HEK293T (cell line): ENCODE measurements around the gene SMC5.
"Not testable (repeated sequence)": the region's sequence is repeated elsewhere in the genome, so short reads cannot be mapped to it uniquely, and the experiment has no call there.

Source experiments
- CTCF ChIA-PET: fragments of 350-600 bp; formaldehyde crosslinking; extraction: SDS; loops from one replicate; lab custom pipeline; 2021; ENCODE audit warnings: antibody characterized with exemption, inconsistent platforms; lab: Yijun Ruan, JAX
- POLR2A ChIA-PET: fragments of 350-600 bp; formaldehyde crosslinking; extraction: SDS; loops from one replicate; lab custom pipeline; 2020; ENCODE audit warnings: antibody characterized with exemption, inconsistent platforms; lab: Yijun Ruan, JAX
- DNase-seq: peaks from one replicate; pipeline ENCODE4 v3.0.0; 2012; ENCODE audit warnings: mixed read lengths; ENCODE audit errors: extremely low spot score
- ARNT ChIP-seq: fragments of 450-650 bp; IDR thresholded peaks from 2 replicates; pipeline ENCODE4 v1.6.1; 2017; ENCODE audit warnings: mild to moderate bottlenecking
- BHLHE40 ChIP-seq: fragments of 450-650 bp; IDR thresholded peaks from 2 replicates; pipeline ENCODE4 v1.6.1; 2016; ENCODE audit warnings: mild to moderate bottlenecking, moderate library complexity, borderline replicate concordance
- CTBP1 ChIP-seq: fragments of 450-650 bp; IDR thresholded peaks from 2 replicates; pipeline ENCODE4 v1.6.1; 2016; ENCODE audit warnings: borderline replicate concordance
- ELF4 ChIP-seq: fragments of 450-650 bp; IDR thresholded peaks from 2 replicates; pipeline ENCODE4 v1.6.1; 2017; ENCODE audit warnings: antibody characterized with exemption
- FOXA1 ChIP-seq: fragments of 450-650 bp; IDR thresholded peaks from 2 replicates; pipeline ENCODE4 v1.6.1; 2016; ENCODE audit warnings: mild to moderate bottlenecking
- FOXK2 ChIP-seq: fragments of 450-650 bp; IDR thresholded peaks from 2 replicates; pipeline ENCODE4 v1.6.1; 2016; ENCODE audit warnings: mild to moderate bottlenecking
- FOXM1 ChIP-seq: fragments of 450-650 bp; IDR thresholded peaks from 2 replicates; pipeline ENCODE4 v1.6.1; 2017; ENCODE audit warnings: mild to moderate bottlenecking, borderline replicate concordance
- HDGF ChIP-seq: fragments of 450-650 bp; IDR thresholded peaks from 2 replicates; pipeline ENCODE4 v1.6.1; 2017; ENCODE audit warnings: antibody characterized with exemption, borderline replicate concordance
- L3MBTL2 ChIP-seq: fragments of 450-650 bp; conservative IDR thresholded peaks from 2 replicates; pipeline ENCODE4 v1.6.1; 2016; ENCODE audit warnings: mild to moderate bottlenecking
- LEF1 ChIP-seq: fragments of 450-650 bp; IDR thresholded peaks from 2 replicates; pipeline ENCODE4 v1.6.1; 2017; ENCODE audit warnings: mild to moderate bottlenecking, borderline replicate concordance
- NFRKB ChIP-seq: fragments of 450-650 bp; IDR thresholded peaks from 2 replicates; pipeline ENCODE4 v1.6.1; 2016; ENCODE audit warnings: mild to moderate bottlenecking, moderate library complexity
- SP1 ChIP-seq: fragments of 450-650 bp; IDR thresholded peaks from 2 replicates; pipeline ENCODE4 v1.6.1; 2017
- SUZ12 ChIP-seq: fragments of 450-650 bp; IDR thresholded peaks from 2 replicates; pipeline ENCODE4 v1.6.1; 2016; ENCODE audit warnings: mild to moderate bottlenecking
- TARDBP ChIP-seq: fragments of 450-650 bp; IDR thresholded peaks from 2 replicates; pipeline ENCODE4 v1.6.1; 2016
- ZNF384 ChIP-seq: fragments of 450-650 bp; IDR thresholded peaks from 2 replicates; pipeline ENCODE4 v1.6.1; 2016
- TF ChIP-seq, protein P1 (sequence below): fragments of 450-650 bp; IDR thresholded peaks from 2 replicates; pipeline ENCODE4 v1.6.1; 2016

Gene SMC5

DNA sequence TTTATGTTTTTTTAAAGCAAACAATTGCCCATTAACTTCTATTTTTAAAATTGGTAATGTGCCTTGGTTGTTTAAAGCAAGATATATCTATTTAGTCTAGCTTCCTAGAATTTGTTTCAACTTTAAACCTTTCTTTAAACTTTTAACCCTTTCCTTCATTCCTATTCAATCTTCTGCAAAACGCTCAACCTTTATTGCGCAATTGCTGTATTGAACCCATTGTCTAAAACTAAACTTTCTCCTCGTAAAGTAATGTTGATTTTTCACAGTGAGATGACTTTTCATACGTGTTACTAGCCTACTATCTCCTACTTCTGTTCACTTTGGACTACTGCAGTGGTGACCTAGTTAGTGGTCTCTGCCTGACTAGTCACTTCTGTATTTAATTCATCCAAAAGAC is 63.3 kb downstream of the SMC5 start:
- ChIA-PET POLR2A (no interaction called here), CTCF (no interaction called here)
- TF ChIP-seq TARDBP (no peak), ARNT (no peak), BHLHE40 (no peak), SUZ12 (no peak), LEF1 (no peak), L3MBTL2 (no peak), FOXM1 (no peak), FOXK2 (no peak), CTBP1 (no peak), HDGF (no peak), ZNF384 (no peak), NFRKB (no peak), SP1 (no peak), ELF4 (no peak), FOXA1 (no peak)
- TF ChIP-seq, protein P1, sequence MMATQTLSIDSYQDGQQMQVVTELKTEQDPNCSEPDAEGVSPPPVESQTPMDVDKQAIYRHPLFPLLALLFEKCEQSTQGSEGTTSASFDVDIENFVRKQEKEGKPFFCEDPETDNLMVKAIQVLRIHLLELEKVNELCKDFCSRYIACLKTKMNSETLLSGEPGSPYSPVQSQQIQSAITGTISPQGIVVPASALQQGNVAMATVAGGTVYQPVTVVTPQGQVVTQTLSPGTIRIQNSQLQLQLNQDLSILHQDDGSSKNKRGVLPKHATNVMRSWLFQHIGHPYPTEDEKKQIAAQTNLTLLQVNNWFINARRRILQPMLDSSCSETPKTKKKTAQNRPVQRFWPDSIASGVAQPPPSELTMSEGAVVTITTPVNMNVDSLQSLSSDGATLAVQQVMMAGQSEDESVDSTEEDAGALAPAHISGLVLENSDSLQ = no peak
- DNase-seq = no peak

DNA sequence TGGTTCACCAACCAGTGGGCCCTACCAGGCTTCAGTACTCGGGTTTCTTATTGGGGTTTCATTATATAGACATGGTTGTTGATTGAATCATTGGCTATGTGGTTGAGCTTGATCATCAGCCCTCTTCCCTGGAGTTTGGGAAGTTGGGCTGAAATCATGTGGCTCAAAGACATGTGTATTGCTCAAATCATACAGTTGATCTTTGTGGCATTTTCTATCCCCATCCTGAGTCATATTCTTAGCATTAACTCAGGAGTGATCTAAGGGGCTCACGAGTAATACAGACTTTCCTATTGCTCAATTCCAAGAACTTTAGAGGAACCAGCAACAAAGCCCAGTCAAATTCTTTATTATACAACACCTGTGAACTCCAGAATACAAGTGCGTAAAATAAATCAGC is 66.2 kb downstream of the SMC5 start:
- no peak for TF ChIP-seq HDGF
- TF ChIP-seq ARNT = no peak
- TF ChIP-seq ELF4 = no peak
- ChIA-PET POLR2A (no interaction called here), CTCF (no interaction called here)
- no peak for DNase-seq

DNA sequence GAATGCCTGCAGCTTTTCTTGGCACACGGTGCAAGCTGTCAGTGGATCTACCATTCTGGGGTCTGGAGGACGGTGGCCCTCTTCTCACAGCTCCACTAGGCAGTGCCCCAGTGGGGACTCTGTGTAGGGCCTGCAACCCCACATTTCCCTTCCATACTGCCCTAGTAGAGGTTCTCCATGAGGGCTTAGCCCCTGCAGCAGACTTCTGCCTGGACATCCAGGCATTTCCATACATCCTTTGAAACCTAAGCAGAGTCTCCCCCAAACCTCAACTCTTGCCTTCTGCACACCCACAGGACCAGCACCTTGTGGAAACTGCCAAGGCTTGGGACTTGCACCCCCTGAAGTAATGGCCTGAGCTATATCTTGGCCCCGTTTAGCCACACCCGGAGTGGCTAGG is 69.8 kb downstream of the SMC5 start:
- DNase-seq, CTCF ChIA-PET, POLR2A ChIA-PET: not testable (repeated sequence)

DNA sequence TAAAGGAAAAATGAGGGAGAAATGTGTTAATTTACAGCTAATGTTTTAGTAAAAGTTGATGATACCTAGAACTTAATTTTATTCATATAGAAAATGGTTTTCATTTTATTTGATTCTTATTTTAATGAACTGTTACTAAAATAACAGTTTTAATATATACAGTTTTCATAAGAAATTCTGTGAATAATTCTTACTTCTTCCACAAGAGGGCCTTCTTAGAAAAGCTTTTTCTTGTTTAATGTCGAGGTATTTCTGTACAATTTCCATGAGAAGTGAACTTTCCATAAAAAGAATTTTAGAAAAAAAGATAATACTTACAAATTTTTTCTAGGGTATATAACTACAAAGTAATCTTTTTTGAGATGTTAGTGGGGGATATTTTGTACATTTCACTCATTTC is 81.8 kb downstream of the SMC5 start:
- no peak for TF ChIP-seq FOXM1
- TF ChIP-seq ELF4 = no peak
- TF ChIP-seq ZNF384 = no peak
- TF ChIP-seq NFRKB = no peak
- TF ChIP-seq LEF1 = no peak
- TF ChIP-seq SP1 = no peak
- no peak for TF ChIP-seq TARDBP
- no peak for TF ChIP-seq SUZ12
- TF ChIP-seq, protein P1 = no peak
- TF ChIP-seq BHLHE40 = no peak
- TF ChIP-seq L3MBTL2 = no peak
- no peak for TF ChIP-seq ARNT
- TF ChIP-seq CTBP1 = no peak
- no peak for TF ChIP-seq HDGF
- no peak for TF ChIP-seq FOXA1
- no peak for TF ChIP-seq FOXK2
- POLR2A ChIA-PET = no interaction called here
- CTCF ChIA-PET = interaction anchor here (0.6 to 1.6 kb wide), 3 partner anchors 17 to 262 kb away, joined by 3 to 5 read pairs (median 3); no protein-coding TSS in a partner anchor
- no peak for DNase-seq

DNA sequence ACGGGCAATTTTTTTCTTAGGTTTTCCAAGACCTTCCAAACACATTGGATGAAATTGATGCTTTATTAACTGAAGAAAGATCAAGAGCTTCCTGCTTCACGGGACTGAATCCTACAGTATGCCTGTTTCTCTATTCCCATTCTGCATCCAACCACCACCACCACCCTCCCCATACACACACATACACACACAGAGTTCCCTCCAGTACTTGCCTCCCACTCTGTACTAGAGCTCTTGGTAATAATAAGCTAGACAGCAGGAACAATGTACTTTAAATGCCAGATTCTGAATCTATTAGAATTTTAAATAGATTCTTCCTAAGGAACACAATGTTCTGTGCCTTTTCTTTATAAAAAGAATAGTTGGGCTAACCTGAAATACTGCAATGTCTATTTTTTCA is 88.3 kb downstream of the SMC5 start:
- CTCF ChIA-PET = no interaction called here
- DNase-seq = no peak
- POLR2A ChIA-PET = no interaction called here
- TF ChIP-seq NFRKB (no peak), ARNT (no peak), CTBP1 (no peak), ZNF384 (no peak), HDGF (no peak), FOXM1 (no peak), ELF4 (no peak), SUZ12 (no peak), BHLHE40 (no peak), L3MBTL2 (no peak), SP1 (no peak), LEF1 (no peak), FOXK2 (no peak), FOXA1 (no peak), TARDBP (no peak)
- TF ChIP-seq, protein P1 = no peak

GRCh38 chr9:70352356-70352755 is 93.6 kb downstream of the SMC5 start:
- POLR2A ChIA-PET = no interaction called here
- no peak for DNase-seq
- CTCF ChIA-PET = interaction anchor here (1.2 kb wide), 1 partner anchor 149 kb away, joined by 3 read pairs; no protein-coding TSS in a partner anchor
- TF ChIP-seq ARNT (no peak), FOXA1 (no peak), CTBP1 (no peak), TARDBP (no peak), SUZ12 (no peak), BHLHE40 (no peak), SP1 (no peak), FOXK2 (no peak), ZNF384 (no peak), HDGF (no peak), LEF1 (no peak), FOXM1 (no peak)
- TF ChIP-seq, protein P1 = no peak
